Islet precursor cell (in vitro differentiated cells): ENCODE results near the gene GJB6.

ENCODE experiments used
- DNase-seq: peaks from one replicate; pipeline ENCODE4 v3.0.0-alpha.2; 2018

The GJB6 gene

DNA sequence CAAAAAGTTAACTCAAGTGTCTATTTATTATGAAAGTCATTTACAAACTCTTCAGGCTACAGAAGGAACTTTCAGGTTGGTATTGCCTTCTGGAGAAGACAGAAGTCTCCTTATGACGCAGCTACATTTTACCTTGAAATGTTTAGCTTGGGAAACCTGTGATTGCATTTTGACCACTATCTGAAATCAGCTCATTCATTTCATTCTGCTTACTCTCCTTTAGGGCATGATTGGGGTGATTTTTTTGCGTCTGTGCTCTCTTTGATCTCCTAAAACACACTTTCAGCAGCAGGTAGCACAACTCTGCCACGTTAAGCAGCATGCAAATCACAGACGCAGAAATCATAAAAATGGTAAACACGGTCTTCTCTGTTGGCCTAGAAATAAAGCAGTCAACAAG, 9.6 kb downstream of the GJB6 start:
- no peak for DNase-seq

GRCh38 chr13:20221772-20222171, 10.3 kb downstream of the GJB6 start:
- no peak for DNase-seq

DNA sequence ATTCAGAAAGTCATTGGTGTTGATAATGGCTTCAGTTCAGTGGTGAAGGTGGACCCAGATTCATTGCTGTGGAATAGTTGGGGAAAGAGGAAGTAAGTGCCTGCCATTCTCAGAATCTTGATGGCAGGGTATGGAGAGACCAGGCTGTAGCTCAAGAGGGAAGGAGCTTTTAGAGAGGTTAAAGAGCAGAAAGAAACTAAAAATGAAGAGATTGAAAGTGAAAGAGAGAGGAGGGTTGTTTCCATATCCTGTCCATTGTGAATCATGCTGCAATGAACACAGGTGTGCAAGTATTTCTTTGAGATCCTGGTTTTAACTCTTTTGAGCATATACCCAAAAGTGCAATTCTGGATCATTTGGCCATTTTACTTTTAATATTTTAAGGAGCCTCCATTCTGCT, 12.5 kb downstream of the GJB6 start:
- no peak for DNase-seq

DNA sequence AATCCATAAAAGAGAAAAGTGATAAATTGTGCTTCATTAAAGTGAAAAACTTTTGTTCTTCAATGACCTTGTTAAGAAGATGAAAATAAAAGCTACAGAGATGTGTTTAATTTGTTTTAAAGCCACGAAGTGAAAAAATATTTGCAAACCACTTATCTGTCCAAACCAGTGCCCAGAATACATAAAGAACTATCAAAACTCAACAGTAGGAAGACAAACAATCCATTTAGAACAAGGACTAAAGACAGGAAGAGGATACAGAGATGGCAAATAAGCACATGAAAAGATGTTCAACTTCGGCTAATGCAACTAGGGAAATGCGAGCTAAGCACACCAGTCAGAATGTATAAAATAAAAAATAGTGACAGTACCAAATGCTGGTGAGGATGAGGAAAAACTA, 15.0 kb downstream of the GJB6 start:
- DNase-seq: no peak

- no peak for DNase-seq
Measured at GRCh38 chr13:20209948-20210347, 22.2 kb downstream of the GJB6 start.

- DNase-seq: no peak
Measured at GRCh38 chr13:20206698-20207235, 25.4 kb downstream of the GJB6 start.

DNA sequence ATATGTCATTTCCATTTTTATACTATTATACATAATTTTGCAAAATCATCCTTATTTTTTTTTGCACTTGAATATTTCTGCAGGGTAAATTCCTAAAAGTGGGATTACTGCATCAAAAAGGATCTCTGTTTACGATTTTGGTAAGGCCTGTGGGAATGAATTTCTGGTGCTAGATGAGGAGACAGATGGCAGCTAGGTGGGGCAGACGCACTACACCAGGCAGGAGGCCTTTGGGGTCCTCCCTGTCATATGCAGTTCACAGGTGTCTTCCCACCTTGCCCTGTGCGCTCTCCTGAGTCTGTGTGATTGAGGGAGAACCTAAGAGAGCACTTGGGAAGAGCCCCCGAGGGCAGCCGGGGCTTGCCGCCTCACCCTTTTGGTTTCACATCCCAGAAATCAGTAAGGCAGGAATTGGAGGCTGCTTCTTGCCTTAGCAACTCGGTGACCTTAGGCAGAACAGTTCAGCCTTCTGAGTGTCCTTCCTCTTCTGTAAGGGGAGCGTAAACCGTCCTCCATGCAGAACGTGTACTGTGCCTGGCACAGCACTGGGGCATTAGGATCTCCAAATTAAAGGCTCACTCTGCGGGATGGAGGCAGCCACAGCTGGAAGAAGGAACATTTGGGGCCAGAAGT, 25.9 kb downstream of the GJB6 start:
- no peak for DNase-seq

GRCh38 chr13:20198781-20199180, 33.3 kb downstream of the GJB6 start:
- DNase-seq: no peak

GRCh38 chr13:20197361-20197834, 34.7 kb downstream of the GJB6 start:
- DNase-seq: no peak

DNA sequence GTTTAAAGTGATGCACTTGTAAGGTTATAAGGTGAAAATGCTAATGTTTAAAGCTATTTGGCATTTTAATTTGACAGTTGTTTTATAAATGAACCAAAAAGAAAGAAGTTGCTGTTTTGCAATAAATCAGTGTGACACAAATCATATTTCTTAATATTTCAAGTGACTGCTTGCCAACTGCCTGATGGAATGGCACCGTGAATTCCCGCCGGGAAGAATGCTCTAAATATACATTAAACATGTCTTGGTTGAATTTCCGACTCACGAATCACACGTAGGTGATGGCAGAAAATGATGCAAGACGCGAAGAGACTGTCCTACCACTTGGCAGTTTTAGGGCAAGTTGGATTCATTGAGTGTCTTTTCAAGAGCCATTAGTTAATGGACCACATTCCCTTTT, 36.3 kb downstream of the GJB6 start:
- DNase-seq: no peak

DNA sequence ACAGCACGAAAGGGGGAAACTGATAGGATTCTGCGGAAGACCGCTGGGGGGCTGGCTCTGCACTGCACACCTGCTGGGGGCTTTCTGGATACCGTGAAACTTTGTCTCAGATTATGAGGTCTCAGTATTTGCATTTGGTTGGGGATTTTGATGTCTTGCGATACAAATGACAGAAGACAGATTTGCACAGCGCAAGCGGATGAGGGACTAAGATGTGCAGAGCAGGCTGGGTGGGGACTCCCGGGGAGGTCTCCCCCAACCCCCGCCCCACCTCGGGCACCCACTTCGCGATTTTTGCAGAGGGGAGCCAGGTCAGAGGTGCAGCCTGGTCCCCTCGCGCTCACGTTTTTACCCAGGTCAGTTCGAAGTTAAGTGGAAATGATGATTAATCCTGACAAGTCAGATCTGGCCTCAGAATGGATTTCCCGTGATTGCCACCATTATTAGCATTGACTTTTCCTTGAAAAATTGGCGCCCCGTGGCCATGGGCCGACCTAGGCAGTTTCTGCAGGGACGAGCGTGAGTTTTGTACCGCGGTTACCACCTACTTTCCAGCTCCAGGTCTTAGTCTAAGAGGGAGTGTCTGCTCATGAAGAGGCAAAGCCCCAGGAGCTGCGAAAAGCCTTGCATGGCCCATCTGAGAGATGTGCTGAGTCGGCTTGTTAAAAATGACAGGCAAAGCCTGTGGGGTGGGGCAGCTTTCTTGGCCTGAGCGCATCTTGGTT, 38.0 kb downstream of the GJB6 start:
- peak; percentile 56 for DNase-seq

DNA sequence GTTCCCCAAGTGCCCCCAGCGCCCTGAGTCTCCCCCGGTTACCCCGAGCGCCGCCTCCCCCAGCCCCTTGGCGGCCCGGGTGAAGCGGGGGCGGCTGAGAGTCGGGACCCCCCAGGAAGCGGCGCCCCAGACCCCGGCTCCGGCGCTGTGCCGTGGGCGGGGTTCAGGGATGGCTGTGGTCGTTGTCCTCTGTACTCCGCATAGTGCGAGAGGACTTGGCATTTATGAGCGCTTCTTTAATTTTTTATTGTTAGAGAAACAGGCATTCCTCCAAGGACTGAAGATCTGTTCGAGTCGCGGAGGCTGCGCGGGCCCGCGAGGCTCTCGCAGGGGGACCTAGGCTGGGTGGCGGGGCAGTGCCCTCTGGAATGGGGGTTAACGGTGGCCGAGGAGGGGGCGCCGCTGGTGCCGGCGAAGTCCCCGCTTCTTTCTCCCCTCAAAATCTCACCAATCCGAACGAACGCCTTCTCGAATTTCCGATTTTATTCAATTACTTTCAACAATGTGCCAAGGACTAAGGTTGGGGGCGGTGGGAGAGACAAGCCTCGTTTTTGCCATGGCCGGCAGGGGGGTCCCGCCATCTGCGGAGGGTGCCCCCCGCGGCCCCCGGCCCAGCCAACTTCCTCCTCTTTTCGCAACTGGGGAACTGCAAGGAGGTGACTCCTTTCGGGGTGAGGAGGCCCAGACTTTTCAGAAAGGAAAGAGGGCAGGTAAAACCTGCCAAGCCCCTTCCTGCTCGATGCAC, 38.8 kb downstream of the GJB6 start:
- DNase-seq: no peak

- no peak for DNase-seq
Measured at GRCh38 chr13:20192836-20193161, 39.3 kb downstream of the GJB6 start, which contains the start of gene GJB2. Gene GJB2 (minus strand): TSS chr13:20192938. CDS start chr13:20189581, 3,357 bp downstream.

GRCh38 chr13:20192158-20192835, 39.8 kb downstream of the GJB6 start:
- peak; percentile 67 for DNase-seq

DNA sequence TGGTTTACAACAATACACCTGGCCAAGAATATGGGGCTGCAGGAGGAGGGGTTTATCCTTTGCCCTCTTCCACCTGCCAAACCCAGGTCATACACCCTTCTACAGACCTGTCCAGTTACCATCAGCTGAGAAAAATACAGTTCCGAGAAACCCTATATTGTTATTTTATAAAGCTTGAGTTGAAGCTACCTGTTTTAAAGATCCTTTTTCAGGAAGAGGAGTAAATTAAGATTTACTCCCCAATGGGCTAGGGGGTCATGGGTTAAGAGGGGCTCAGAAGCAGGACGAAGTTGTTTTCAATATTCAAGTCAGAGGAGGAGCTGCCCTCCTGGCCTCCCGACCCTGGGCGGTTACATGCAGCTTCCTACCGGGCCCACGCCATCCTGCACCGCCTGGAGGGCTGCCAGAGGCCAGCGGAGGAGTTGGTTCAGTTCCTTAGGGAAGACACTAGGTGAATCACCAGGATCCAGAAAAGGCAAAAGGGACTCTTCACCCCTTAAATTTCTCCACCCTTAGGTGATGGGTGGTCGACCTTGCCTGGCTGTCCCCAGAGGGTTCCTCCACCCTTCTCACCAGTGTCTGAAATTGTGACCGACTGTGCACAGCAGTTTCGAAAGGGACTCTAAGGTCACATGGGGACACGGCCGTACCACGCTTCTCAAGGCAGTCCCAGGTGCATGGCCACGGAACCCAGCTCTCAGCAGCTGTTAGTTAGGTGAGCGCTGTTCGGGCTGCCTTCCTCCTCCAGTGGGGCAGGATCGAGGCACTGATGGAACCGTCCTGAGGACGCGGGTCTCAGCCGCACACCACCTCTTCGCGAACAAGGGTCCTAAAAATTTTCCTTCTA, 40.6 kb downstream of the GJB6 start:
- peak; percentile 53 for DNase-seq

GRCh38 chr13:20190481-20191310, 41.4 kb downstream of the GJB6 start:
- DNase-seq: no peak

- no peak for DNase-seq
Measured at GRCh38 chr13:20190076-20190475, 42.0 kb downstream of the GJB6 start.

DNA sequence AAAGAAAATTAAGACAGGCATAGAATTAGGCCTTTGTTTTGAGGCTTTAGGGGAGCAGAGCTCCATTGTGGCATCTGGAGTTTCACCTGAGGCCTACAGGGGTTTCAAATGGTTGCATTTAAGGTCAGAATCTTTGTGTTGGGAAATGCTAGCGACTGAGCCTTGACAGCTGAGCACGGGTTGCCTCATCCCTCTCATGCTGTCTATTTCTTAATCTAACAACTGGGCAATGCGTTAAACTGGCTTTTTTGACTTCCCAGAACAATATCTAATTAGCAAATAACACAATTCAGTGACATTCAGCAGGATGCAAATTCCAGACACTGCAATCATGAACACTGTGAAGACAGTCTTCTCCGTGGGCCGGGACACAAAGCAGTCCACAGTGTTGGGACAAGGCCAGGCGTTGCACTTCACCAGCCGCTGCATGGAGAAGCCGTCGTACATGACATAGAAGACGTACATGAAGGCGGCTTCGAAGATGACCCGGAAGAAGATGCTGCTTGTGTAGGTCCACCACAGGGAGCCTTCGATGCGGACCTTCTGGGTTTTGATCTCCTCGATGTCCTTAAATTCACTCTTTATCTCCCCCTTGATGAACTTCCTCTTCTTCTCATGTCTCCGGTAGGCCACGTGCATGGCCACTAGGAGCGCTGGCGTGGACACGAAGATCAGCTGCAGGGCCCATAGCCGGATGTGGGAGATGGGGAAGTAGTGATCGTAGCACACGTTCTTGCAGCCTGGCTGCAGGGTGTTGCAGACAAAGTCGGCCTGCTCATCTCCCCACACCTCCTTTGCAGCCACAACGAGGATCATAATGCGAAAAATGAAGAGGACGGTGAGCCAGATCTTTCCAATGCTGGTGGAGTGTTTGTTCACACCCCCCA, 43.2 kb downstream of the GJB6 start:
- DNase-seq: no peak

GRCh38 chr13:20186771-20187170, 45.3 kb downstream of the GJB6 start:
- DNase-seq: no peak
